K562 (cell line): Measurements from ENCODE around the gene TSC22D3. TPM values are rescaled to one million over a fixed set of nuclear protein-coding genes. Genes with fewer than 3 reads are reported as not detected.

Experiments
- ATAC-seq: fragments of 200-7000 bp; cut with Tn5 transposase; 3 replicates; pipeline ENCODE4 v1.9.1; 2020; ENCODE audit warnings: moderate library complexity
- BruUV-seq: library from RNA; stranded (reverse); fragments of 400-500 nt; replicated peaks from 2 replicates; lab custom pipeline; 2021; lab: Mats Ljungman, UMichigan
- CTCF ChIA-PET: fragments of 300-600 bp; formaldehyde crosslinking; extraction: SDS; loops from one replicate; lab custom pipeline; 2021; ENCODE audit warnings: low intra/inter-chr PET ratio; lab: Yijun Ruan, JAX
- POLR2A ChIA-PET: fragments of 300-600, 350-650 bp; sonication (Branson Sonifier 250); formaldehyde crosslinking; extraction: SDS; loops from one replicate; lab custom pipeline; 2021; ENCODE audit warnings: antibody characterized with exemption, inconsistent platforms; lab: Yijun Ruan, JAX
- DNase-seq, 4 experiments: peaks; one replicate each; pipeline versions ENCODE4 v3.0.0 to v3.0.0-alpha.2; 2011 to 2018; ENCODE audit warnings: low spot score in 3 of 4, mixed read lengths in 3 of 4; ENCODE audit errors: extremely low read depth in 1 of 4
- FAIRE-seq: peaks from 2 replicates; lab custom pipeline; 2011; peaks lifted over from hg19 to GRCh38; lab: Jason Lieb, UNC
- H2AFZ ChIP-seq: 2 replicates; pipeline ENCODE4 v1.6.0; 2011; ENCODE audit warnings: low read depth, low read length, control low read depth, inconsistent platforms
- H3K27ac ChIP-seq: fragments of 200-600 bp; 3 replicates; pipeline ENCODE4 v1.8.0; 2011; ENCODE audit warnings: low read depth, mild to moderate bottlenecking, control low read depth, inconsistent platforms, low read length, moderate library complexity, mixed read lengths; ENCODE audit errors: extremely low read depth
- H3K27me3 ChIP-seq, 2 experiments: fragments of 300-600 bp in 1 of 2; 2 replicates in 1 of 2; 3 replicates in 1 of 2; pipeline versions ENCODE4 v1.6.0 to v1.8.0; 2011; ENCODE audit warnings: inconsistent platforms in 2 of 2, low read length in 2 of 2, mild to moderate bottlenecking in 1 of 2, mixed read lengths in 1 of 2, moderate library complexity in 1 of 2; ENCODE audit not compliant: control insufficient read depth in 2 of 2, insufficient read depth in 2 of 2
- H3K36me3 ChIP-seq: fragments of 300-600 bp; 3 replicates; pipeline ENCODE4 v1.8.0; 2011; ENCODE audit warnings: mild to moderate bottlenecking, low read length, inconsistent platforms; ENCODE audit not compliant: control insufficient read depth, insufficient read depth
- H3K4me1 ChIP-seq, 2 experiments: fragments of 200-600 bp in 1 of 2; replicated peaks in 1 of 2; 2 replicates in 1 of 2; 3 replicates in 1 of 2; pipeline versions ENCODE4 v1.5.1 to v1.8.0; 2011; ENCODE audit warnings: inconsistent platforms in 2 of 2, low read length in 2 of 2, mild to moderate bottlenecking in 1 of 2, mixed read lengths in 1 of 2, moderate library complexity in 1 of 2; ENCODE audit not compliant: control insufficient read depth in 2 of 2, insufficient read depth in 2 of 2
- H3K4me2 ChIP-seq: 2 replicates; pipeline ENCODE4 v1.6.1; 2011; ENCODE audit warnings: low read length, control low read depth, inconsistent platforms, mixed read lengths; ENCODE audit not compliant: insufficient read depth
- H3K4me3 ChIP-seq: fragments of 200-600 bp; sonication (generic), shearing (Covaris generic); 2 replicates; pipeline ENCODE4 v1.5.1; 2016; ENCODE audit warnings: control low read depth, inconsistent platforms
- H3K79me2 ChIP-seq: fragments of 200-600 bp; 3 replicates; pipeline ENCODE4 v1.8.0; 2011; ENCODE audit warnings: low read length, inconsistent platforms; ENCODE audit not compliant: control insufficient read depth, insufficient read depth
- H3K9ac ChIP-seq, 2 experiments: 2 replicates each; pipeline versions ENCODE4 v1.6.0 to v1.6.1; 2011; ENCODE audit warnings: low read depth in 2 of 2, low read length in 2 of 2, control low read depth in 1 of 2, inconsistent platforms in 1 of 2, mild to moderate bottlenecking in 1 of 2, mixed read lengths in 1 of 2; ENCODE audit not compliant: insufficient read depth in 1 of 2
- H3K9me1 ChIP-seq: one replicate; pipeline ENCODE4 v1.6.0; 2011; ENCODE audit warnings: inconsistent platforms, mild to moderate bottlenecking, low read length, moderate library complexity; ENCODE audit not compliant: control insufficient read depth, insufficient read depth
- H3K9me3 ChIP-seq: replicated peaks from 2 replicates; pipeline ENCODE4 v1.5.1; 2011; ENCODE audit warnings: low read depth, low read length, inconsistent platforms; ENCODE audit not compliant: control insufficient read depth, insufficient read depth
- H4K20me1 ChIP-seq: replicated peaks from 2 replicates; pipeline ENCODE4 v1.6.1; 2011; ENCODE audit warnings: low read length, inconsistent platforms, mixed read lengths; ENCODE audit not compliant: control insufficient read depth, insufficient read depth
- GABPB2 ChIP-seq: fragments of 250-450 bp; sonication (Bioruptor Pico); conservative IDR thresholded peaks from 2 replicates; pipeline ENCODE4 v1.5.1; 2021; ENCODE audit warnings: mild to moderate bottlenecking
- HSF4 ChIP-seq: fragments of 250-450 bp; sonication (Bioruptor Pico); IDR thresholded peaks from 2 replicates; pipeline ENCODE4 v2.1.2; 2022; ENCODE audit warnings: mild to moderate bottlenecking, moderate library complexity, borderline replicate concordance
- RREB1 ChIP-seq: fragments of 250-450 bp; sonication (Bioruptor Pico); IDR thresholded peaks from 2 replicates; pipeline ENCODE4 v1.4.0; 2020
- ZBTB12 ChIP-seq: fragments of 250-450 bp; sonication (Bioruptor Pico); IDR thresholded peaks from 2 replicates; pipeline ENCODE4 v1.4.0; 2020
- ZNF134 ChIP-seq: fragments of 250-450 bp; sonication (Bioruptor Pico); conservative IDR thresholded peaks from 2 replicates; pipeline ENCODE4 v1.4.0; 2020
- WGBS: fragments of 100-300 bp; shearing (Covaris generic); methylation state at CpG from one replicate; pipeline ENCODE4 v1.1.6; 2016; ENCODE audit warnings: low coverage, mixed read lengths; ENCODE audit not compliant: insufficient coverage; ENCODE audit errors: missing lambda C conversion rate; 5-methylcytosine and 5-hydroxymethylcytosine counted together
- in situ Hi-C: fragments of 300-500 bp; cut with MboI; formaldehyde crosslinking; loops from 4 replicates; pipeline ENCODE4 v1.15.0; 2018; ENCODE audit warnings: inconsistent platforms, mixed read lengths
- intact Hi-C: fragments of 100-400 bp; cut with micrococcal nuclease; formaldehyde crosslinking; loops from 2 replicates; pipeline ENCODE4 v1.14.2; 2022
- polyA plus RNA-seq, 8 experiments: library from polyadenylated mRNA; depleted of rRNA in 4 of 8; stranded (reverse) in 5 of 8; unstranded in 3 of 8; fragments of >200 nt; fragmentation: Nextera tagmentation in 2 of 8; fragmentation: Illumina TruSeq in 1 of 8; extraction: Ambion mirVana in 2 of 8; extraction: Trizol in 1 of 8; gene quantifications; 2 replicates each; pipeline versions ENCODE4 v1.2.1 to v1.2.3, GENCODE V29; 2011 to 2014; ENCODE audit warnings: inconsistent platforms in 1 of 8, missing spikeins in 1 of 8
- total RNA-seq, 7 experiments: library from RNA; depleted of rRNA in 6 of 7; stranded (reverse); fragments of >200 nt in 6 of 7; fragmentation: Illumina TruSeq in 2 of 7; extraction: Trizol in 2 of 7; gene quantifications; 2 replicates each; pipeline versions ENCODE4 v1.2.1 to v1.2.3, GENCODE V29; 2011 to 2021; ENCODE audit warnings: low replicate concordance in 1 of 7
- TF ChIP-seq, protein P1 (sequence below), 2 experiments: fragments of 450-650 bp; formaldehyde crosslinking in 1 of 2; IDR thresholded peaks; 2 replicates each; pipeline versions ENCODE4 v1.4.0 to v1.6.1; 2014 to 2020; ENCODE audit warnings: mild to moderate bottlenecking in 2 of 2, borderline replicate concordance in 1 of 2, low read depth in 1 of 2

TSC22D3 gene
- total and polyA plus RNA-seq, 9 of the 15 experiments (the other 6 are each of a cell fraction or from before 2014, with no cell fraction given) = 0.48 to 3.0 (median 0.87) TPM

- Histone ChIP-seq H3K4me2 (no peak overlapping the region), H3K9ac (no peak overlapping the region), H3K4me3 (no peak overlapping the region), H3K4me1 (peaks cover 0 to 2% of the 10 kb centered on the region in 2 experiments; a peak in 1 of 5 replicates), H3K27ac (no peak overlapping the region), H3K9me3 (no peaks in the 10 kb centered on the region), H3K27me3 (no peaks in the 10 kb centered on the region), H3K9me1 (no peaks in the 10 kb centered on the region), H2AFZ (no peak overlapping the region), H3K36me3 (no peaks in the 10 kb centered on the region), H4K20me1 (no peaks in the 10 kb centered on the region), H3K79me2 (no peaks in the 10 kb centered on the region)
- no peak for DNase-seq
- no peak for FAIRE-seq
- ATAC-seq = no peak
- in situ Hi-C loops = no loop called here
- BruUV-seq = no TSS peak
- intact Hi-C loops = no loop called here
- 36% methylated on average over 2 of the region's 2 CpGs for WGBS
- ChIA-PET CTCF (no interaction called here), POLR2A (no interaction called here)
- TF ChIP-seq ZBTB12 = no peak
- TF ChIP-seq ZNF134 (CRISPR knock-in tag) = no peak
- TF ChIP-seq HSF4 (CRISPR knock-in tag) = no peak
- no peak for TF ChIP-seq GABPB2
- TF ChIP-seq, protein P1, sequence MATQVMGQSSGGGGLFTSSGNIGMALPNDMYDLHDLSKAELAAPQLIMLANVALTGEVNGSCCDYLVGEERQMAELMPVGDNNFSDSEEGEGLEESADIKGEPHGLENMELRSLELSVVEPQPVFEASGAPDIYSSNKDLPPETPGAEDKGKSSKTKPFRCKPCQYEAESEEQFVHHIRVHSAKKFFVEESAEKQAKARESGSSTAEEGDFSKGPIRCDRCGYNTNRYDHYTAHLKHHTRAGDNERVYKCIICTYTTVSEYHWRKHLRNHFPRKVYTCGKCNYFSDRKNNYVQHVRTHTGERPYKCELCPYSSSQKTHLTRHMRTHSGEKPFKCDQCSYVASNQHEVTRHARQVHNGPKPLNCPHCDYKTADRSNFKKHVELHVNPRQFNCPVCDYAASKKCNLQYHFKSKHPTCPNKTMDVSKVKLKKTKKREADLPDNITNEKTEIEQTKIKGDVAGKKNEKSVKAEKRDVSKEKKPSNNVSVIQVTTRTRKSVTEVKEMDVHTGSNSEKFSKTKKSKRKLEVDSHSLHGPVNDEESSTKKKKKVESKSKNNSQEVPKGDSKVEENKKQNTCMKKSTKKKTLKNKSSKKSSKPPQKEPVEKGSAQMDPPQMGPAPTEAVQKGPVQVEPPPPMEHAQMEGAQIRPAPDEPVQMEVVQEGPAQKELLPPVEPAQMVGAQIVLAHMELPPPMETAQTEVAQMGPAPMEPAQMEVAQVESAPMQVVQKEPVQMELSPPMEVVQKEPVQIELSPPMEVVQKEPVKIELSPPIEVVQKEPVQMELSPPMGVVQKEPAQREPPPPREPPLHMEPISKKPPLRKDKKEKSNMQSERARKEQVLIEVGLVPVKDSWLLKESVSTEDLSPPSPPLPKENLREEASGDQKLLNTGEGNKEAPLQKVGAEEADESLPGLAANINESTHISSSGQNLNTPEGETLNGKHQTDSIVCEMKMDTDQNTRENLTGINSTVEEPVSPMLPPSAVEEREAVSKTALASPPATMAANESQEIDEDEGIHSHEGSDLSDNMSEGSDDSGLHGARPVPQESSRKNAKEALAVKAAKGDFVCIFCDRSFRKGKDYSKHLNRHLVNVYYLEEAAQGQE (IDR thresholded peaks at IDR 0.05; ENCODE audit: borderline replicate concordance) = no peak
- TF ChIP-seq, protein P1 (CRISPR knock-in tag; IDR thresholded peaks at IDR 0.05; ENCODE audit: low read depth) = no peak
- no peak for TF ChIP-seq RREB1 (CRISPR knock-in tag)
These were observed 76.0 kb downstream of the TSC22D3 start for GRCh38 chrX:107699616-107700015.
